HAP-1 (cell line): ENCODE results near the gene ANXA6.

Source experiments
- DNase-seq, 2 experiments: peaks; one replicate each; pipeline ENCODE4 v3.0.0-alpha.2; 2016 to 2020; ENCODE audit warnings: low spot score in 2 of 2
- H3K27me3 ChIP-seq: fragments of 250-450 bp; sonication (Bioruptor Pico); 2 replicates; pipeline ENCODE4 v1.5.1; 2020; ENCODE audit warnings: low read depth, mild to moderate bottlenecking, moderate library complexity
- H3K36me3 ChIP-seq: fragments of 250-450 bp; sonication (Bioruptor Pico); replicated peaks from 2 replicates; pipeline ENCODE4 v1.5.1; 2020; ENCODE audit warnings: mild to moderate bottlenecking
- H3K4me1 ChIP-seq: fragments of 250-450 bp; sonication (Bioruptor Pico); 2 replicates; pipeline ENCODE4 v1.5.1; 2020; ENCODE audit warnings: mild to moderate bottlenecking
- H3K4me3 ChIP-seq: fragments of 250-450 bp; sonication (Bioruptor Pico); 2 replicates; pipeline ENCODE4 v1.5.1; 2020; ENCODE audit warnings: mild to moderate bottlenecking, moderate library complexity
- H3K9me3 ChIP-seq: fragments of 250-450 bp; sonication (Bioruptor Pico); 2 replicates; pipeline ENCODE4 v1.5.1; 2020; ENCODE audit warnings: mild to moderate bottlenecking, moderate library complexity
- in situ Hi-C: fragments of 300-500 bp; cut with MboI; formaldehyde crosslinking; loops from 3 replicates; pipeline ENCODE4 v1.14.3; 2020; ENCODE audit warnings: low sequenced_read_pairs, inconsistent platforms, mixed read lengths

Gene ANXA6

DNA sequence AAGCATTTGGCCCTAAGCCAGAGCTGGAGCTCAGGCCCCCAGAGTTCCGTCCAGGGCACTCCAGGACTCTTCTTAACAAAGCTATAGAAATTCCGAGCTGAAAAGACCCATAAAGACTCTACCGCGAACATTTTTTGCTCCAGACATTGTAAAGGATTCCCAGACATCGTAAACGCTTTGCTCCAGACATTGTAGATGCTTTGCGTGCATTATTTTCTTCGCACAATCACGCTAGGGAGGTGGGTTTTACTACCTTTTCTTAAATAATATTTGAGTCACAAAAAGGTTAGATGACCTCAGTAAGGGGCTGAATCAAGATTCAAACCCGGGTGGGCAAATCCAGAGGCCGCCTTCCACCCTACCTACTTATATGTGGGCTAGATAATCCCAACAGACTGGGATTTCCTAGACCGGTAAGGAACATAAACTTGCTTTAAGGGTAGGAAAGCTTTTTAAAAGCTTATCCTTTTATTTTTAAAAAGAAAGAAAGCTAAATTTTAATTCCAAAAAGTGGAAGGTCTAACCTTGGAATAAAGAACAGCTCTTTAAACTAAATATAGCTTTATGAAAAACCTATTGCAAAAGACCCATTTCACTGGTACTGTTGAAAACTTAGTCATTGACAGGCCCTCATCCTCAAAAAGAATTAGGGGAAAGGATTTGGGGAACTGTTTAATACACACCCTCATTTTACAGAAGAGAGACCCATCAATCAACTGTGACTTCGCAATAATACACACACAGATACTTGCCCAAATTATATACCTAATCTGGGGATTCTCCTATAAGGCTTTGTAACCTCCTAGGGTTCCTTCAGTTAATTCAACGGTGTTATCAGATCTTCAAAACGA lies 75.9 kb downstream of the ANXA6 start:
- no peaks in the 10 kb centered on the region for H3K9me3 ChIP-seq
- H3K4me3 ChIP-seq: peak overlapping the region; percentile 95
- H3K36me3 ChIP-seq: no peaks in the 10 kb centered on the region; the same call in 1 of the 2 replicates
- in situ Hi-C loops: loop anchor here (25.0 kb wide), 1 partner anchor 619 kb away; no protein-coding TSS in a partner anchor
- no peaks in the 10 kb centered on the region for H3K27me3 ChIP-seq
- H3K4me1 ChIP-seq: peaks cover 11% of the 10 kb centered on the region
- peak in 1 of 2 experiments; percentile 49 for DNase-seq

GRCh38 chr5:151080613-151081430 lies 76.8 kb downstream of the ANXA6 start, which contains the start of gene TNIP1:
Gene TNIP1, minus strand, starts transcription at chr5:151081034. Its CDS starts 15,939 bp downstream, at chr5:151065095.
- H3K9me3 ChIP-seq: no peaks in the 10 kb centered on the region
- peaks cover 11% of the 10 kb centered on the region for H3K4me1 ChIP-seq
- no peaks in the 10 kb centered on the region for H3K27me3 ChIP-seq
- no peaks in the 10 kb centered on the region; the same call in 1 of the 2 replicates for H3K36me3 ChIP-seq
- peak within 1 kb of the TSS; percentile 95 for H3K4me3 ChIP-seq
- in situ Hi-C loops: loop anchor here (25.0 kb wide), 1 partner anchor 619 kb away; no protein-coding TSS in a partner anchor
- DNase-seq: peak; percentile 73 to 92

GRCh38 chr5:151079838-151080612 lies 77.6 kb downstream of the ANXA6 start:
- Histone ChIP-seq H3K4me3 (peak overlapping the region; percentile 95), H3K27me3 (no peaks in the 10 kb centered on the region), H3K4me1 (peaks cover 11% of the 10 kb centered on the region), H3K36me3 (no peaks in the 10 kb centered on the region; the same call in 1 of the 2 replicates), H3K9me3 (no peaks in the 10 kb centered on the region)
- in situ Hi-C loops: loop anchor here (25.0 kb wide), 1 partner anchor 618 kb away; no protein-coding TSS in a partner anchor
- peak; percentile 4 to 43 for DNase-seq

GRCh38 chr5:151078490-151079262 lies 78.9 kb downstream of the ANXA6 start:
- Histone ChIP-seq H3K4me1 (peaks cover 11% of the 10 kb centered on the region), H3K9me3 (no peaks in the 10 kb centered on the region), H3K4me3 (no peak overlapping the region), H3K27me3 (no peaks in the 10 kb centered on the region), H3K36me3 (no peaks in the 10 kb centered on the region; the same call in 1 of the 2 replicates)
- DNase-seq: no peak
- in situ Hi-C loops: loop anchor here (25.0 kb wide), 1 partner anchor 616 kb away; no protein-coding TSS in a partner anchor

DNA sequence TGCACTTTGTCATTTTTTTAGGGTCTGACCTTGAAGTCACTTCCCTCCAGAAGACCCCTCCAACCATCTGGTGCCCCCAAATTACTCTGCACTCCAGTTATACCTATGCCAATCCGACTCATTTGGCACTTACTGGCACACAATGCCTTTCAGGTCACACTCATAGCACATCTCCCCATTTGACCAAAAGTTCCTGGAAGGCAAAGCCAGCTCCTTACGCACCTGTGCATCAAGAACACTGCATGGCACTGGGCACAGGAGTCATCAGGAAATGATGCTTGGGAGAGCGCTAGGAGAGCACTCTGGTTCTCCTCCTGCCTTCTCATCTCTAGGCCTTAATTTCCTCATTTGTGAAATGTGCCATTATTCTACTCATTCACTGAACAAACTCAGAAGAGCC lies 79.6 kb downstream of the ANXA6 start:
- no peaks in the 10 kb centered on the region; the same call in 1 of the 2 replicates for H3K36me3 ChIP-seq
- peaks cover 11% of the 10 kb centered on the region for H3K4me1 ChIP-seq
- in situ Hi-C loops: loop anchor here (25.0 kb wide), 1 partner anchor 616 kb away; no protein-coding TSS in a partner anchor
- no peak for DNase-seq
- no peak overlapping the region for H3K4me3 ChIP-seq
- no peaks in the 10 kb centered on the region for H3K27me3 ChIP-seq
- H3K9me3 ChIP-seq: no peaks in the 10 kb centered on the region

- no peaks in the 10 kb centered on the region; the same call in 1 of the 2 replicates for H3K36me3 ChIP-seq
- no peaks in the 10 kb centered on the region for H3K27me3 ChIP-seq
- peaks cover 11% of the 10 kb centered on the region for H3K4me1 ChIP-seq
- no peaks in the 10 kb centered on the region for H3K9me3 ChIP-seq
- in situ Hi-C loops: loop anchor here (25.0 kb wide), 1 partner anchor 615 kb away; no protein-coding TSS in a partner anchor
- H3K4me3 ChIP-seq: no peak overlapping the region
- DNase-seq: no peak
Measured at GRCh38 chr5:151077419-151077818, 80.2 kb downstream of the ANXA6 start.

GRCh38 chr5:151076616-151077015 lies 81.0 kb downstream of the ANXA6 start:
- H3K27me3 ChIP-seq: no peaks in the 10 kb centered on the region
- H3K4me3 ChIP-seq: no peak overlapping the region
- H3K9me3 ChIP-seq: no peaks in the 10 kb centered on the region
- H3K4me1 ChIP-seq: peaks cover 5% of the 10 kb centered on the region
- no peak for DNase-seq
- H3K36me3 ChIP-seq: no peaks in the 10 kb centered on the region; the same call in 1 of the 2 replicates
- in situ Hi-C loops: loop anchor here (25.0 kb wide), 1 partner anchor 614 kb away; no protein-coding TSS in a partner anchor

GRCh38 chr5:151075698-151076331 lies 81.8 kb downstream of the ANXA6 start:
- Histone ChIP-seq H3K36me3 (no peaks in the 10 kb centered on the region; the same call in 1 of the 2 replicates), H3K4me1 (peaks cover 5% of the 10 kb centered on the region), H3K4me3 (no peak overlapping the region), H3K9me3 (no peaks in the 10 kb centered on the region), H3K27me3 (no peaks in the 10 kb centered on the region)
- in situ Hi-C loops: loop anchor here (25.0 kb wide), 1 partner anchor 614 kb away; no protein-coding TSS in a partner anchor
- no peak for DNase-seq

- H3K4me1 ChIP-seq: peaks cover 1% of the 10 kb centered on the region
- in situ Hi-C loops: no loop called here
- no peaks in the 10 kb centered on the region for H3K27me3 ChIP-seq
- no peaks in the 10 kb centered on the region for H3K9me3 ChIP-seq
- DNase-seq: no peak
- H3K4me3 ChIP-seq: no peak overlapping the region
- no peaks in the 10 kb centered on the region for H3K36me3 ChIP-seq
Measured at GRCh38 chr5:151074557-151074956, 83.0 kb downstream of the ANXA6 start.

GRCh38 chr5:151073280-151073679 lies 84.3 kb downstream of the ANXA6 start:
- in situ Hi-C loops: no loop called here
- no peak for DNase-seq
- Histone ChIP-seq H3K4me3 (no peak overlapping the region), H3K36me3 (no peaks in the 10 kb centered on the region), H3K4me1 (no peaks in the 10 kb centered on the region), H3K27me3 (no peaks in the 10 kb centered on the region), H3K9me3 (no peaks in the 10 kb centered on the region)

GRCh38 chr5:151072630-151073025 lies 85.0 kb downstream of the ANXA6 start:
- DNase-seq: no peak
- in situ Hi-C loops: no loop called here
- H3K4me1 ChIP-seq: no peaks in the 10 kb centered on the region

More at GRCh38 chr5:151072630-151073025, 85.0 kb downstream of the ANXA6 start:
- no peak overlapping the region for H3K4me3 ChIP-seq
- H3K36me3 ChIP-seq: no peaks in the 10 kb centered on the region
- no peaks in the 10 kb centered on the region for H3K27me3 ChIP-seq
- no peaks in the 10 kb centered on the region for H3K9me3 ChIP-seq
